NCI-H345 treated with DMSO at 0.1 percent for 48 hours (cell line): ENCODE measurements around the gene CTBS.

Experiments
- DNase-seq: peaks from one replicate; lab custom pipeline; 2025; ENCODE audit not compliant: unreplicated experiment; lab: John Stamatoyannopoulos, UW

CTBS gene

GRCh38 chr1:84506729-84507453 lies 67.3 kb downstream of the CTBS start:
- DNase-seq = peak; percentile 53

- peak; percentile 95 for DNase-seq
Measured at GRCh38 chr1:84506002-84506728, 68.1 kb downstream of the CTBS start, which contains the start of the genes GNG5 and SPATA1. Gene GNG5 (minus strand): TSS chr1:84506581. CDS start chr1:84506091, 490 bp downstream. Gene SPATA1 (plus strand): TSS chr1:84506386. CDS start chr1:84516360, 9,974 bp downstream.

GRCh38 chr1:84505493-84506001 lies 68.7 kb downstream of the CTBS start:
- DNase-seq = peak; percentile 25

GRCh38 chr1:84504580-84505492 lies 69.4 kb downstream of the CTBS start:
- DNase-seq = no peak

- DNase-seq = no peak
Measured at GRCh38 chr1:84502927-84503326, 71.3 kb downstream of the CTBS start.
